Stimulated activated CD8-positive, alpha-beta memory T cell treated with anti-CD3 and anti-CD28 coated beads, Interleukin-12 subunit alpha, Interleukin-12 subunit beta, amount 100 ng/mL, for 1 hour (primary cell): ENCODE measurements around the gene HBG1.
"Not testable (repeated sequence)": the region's sequence is repeated elsewhere in the genome, so short reads cannot be mapped to it uniquely, and the experiment has no call there.

Experiments
- DNase-seq: peaks from one replicate; pipeline ENCODE4 v3.0.0-alpha.2; 2020; ENCODE audit warnings: low read depth

HBG1 gene

DNA sequence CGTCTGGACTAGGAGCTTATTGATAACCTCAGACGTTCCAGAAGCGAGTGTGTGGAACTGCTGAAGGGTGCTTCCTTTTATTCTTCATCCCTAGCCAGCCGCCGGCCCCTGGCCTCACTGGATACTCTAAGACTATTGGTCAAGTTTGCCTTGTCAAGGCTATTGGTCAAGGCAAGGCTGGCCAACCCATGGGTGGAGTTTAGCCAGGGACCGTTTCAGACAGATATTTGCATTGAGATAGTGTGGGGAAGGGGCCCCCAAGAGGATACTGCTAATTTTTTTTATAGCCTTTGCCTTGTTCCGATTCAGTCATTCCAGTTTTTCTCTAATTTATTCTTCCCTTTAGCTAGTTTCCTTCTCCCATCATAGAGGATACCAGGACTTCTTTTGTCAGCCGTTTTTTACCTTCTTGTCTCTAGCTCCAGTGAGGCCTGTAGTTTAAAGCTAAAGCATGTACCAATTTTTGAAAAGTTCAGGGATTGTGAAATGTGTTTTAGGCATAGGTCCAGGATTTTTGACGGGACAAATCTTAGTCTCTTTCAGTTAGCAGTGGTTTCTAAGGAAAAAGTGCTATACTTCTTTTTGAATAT lies at the start of gene HBG1:
Gene HBG1, minus strand, starts transcription at position 51 of the 590 bp plus-strand sequence. CDS start 53 bp downstream, outside the sequence.
- not testable (repeated sequence) for DNase-seq

DNA sequence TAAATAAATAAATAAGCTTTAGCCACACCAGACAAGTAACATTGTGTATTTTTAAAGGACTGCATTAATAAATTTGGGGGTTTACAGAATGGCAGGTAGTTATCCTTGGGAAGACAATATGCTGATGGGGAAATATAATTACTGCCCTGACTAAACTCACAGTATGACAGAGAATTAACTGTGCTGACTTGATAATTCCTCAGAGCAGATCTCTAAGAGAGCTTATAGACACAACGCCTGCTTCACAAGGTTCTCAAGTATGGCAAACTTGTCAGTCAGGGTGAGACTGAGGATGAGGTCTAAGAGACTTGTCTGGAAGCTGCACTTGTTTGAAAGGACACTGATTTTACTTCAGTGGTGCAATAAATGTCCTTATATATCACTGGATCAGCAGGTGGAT lies 48.8 kb upstream of the HBG1 start:
- no peak for DNase-seq

DNA sequence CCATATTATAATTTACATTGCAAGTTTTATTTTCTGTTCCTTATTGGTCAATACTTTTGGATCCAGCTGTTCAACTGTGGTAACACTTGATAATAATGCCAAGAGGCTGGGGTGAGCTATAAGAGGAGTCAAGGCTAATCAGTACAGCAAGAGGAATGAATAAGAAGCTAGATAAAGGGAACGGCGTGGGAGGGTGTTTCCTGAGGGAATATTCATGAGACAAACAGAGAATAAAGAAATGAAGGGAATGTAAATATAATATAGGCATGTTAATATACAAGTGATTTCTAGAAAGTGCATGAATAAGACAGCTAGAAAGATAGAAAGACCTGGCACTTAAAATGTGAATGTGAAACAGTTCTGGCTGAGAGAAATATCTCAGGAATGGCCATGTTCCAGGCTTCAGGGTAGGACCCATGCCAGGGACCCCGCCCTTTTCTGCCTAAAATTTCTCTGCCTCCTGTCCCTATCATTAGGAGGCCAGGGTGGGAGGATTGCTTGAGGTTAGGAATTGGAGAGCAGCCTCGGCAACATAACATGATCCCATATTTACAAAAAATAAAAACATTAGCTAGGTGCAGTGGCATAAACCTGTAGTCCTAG lies 48.2 kb upstream of the HBG1 start:
- DNase-seq = no peak

DNA sequence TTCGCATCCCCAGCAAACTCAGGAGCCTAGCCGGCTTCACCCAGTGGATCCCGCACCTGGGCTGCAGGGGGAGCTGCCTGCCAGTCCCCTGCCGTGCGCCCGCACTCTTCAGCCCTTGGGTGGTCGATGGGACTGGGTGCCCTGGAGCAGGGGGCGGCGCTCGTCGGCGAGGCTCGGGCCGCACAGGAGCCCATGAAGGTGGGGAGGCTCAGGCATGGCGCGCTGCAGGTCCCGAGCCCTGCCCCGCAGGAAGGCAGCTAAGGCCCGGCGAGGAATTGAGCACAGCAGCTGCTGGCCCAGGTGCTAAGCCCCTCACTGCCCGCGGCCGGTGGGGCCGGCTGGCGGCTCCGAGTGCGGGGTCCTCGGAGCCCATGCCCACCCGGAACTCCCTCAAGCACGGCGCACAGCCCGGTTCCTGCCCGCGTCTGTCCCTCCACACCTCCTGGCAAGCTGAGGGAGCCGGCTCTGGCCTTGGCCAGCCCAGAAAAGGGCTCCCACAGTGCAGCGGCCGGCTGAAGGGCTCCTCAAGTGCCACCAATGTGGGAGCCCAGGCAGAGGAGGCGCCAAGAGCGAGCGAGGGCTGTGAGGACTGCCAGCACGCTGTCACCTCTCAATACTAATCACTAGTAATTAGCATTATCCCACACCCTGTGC lies 44.8 kb upstream of the HBG1 start:
- DNase-seq = not testable (repeated sequence)

DNA sequence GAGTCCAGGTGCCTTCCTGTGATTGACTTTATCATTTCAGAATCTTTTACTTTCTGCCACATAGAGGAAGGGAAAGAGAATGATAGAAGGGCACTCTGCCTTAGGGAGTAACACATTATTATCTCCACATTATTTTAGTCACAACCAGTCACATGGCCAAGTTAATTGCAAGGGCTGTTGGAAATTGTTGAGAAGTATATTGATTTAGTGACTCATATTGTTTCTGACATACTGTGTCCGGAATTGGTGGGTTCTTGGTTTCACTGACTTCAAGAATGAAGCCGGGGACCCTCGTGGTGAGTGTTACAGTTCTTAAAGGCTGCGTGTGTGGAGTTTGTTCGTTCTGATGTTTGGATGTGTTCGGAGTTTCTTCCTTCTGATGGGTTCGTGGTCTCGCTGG lies 43.4 kb upstream of the HBG1 start:
- no peak for DNase-seq

DNA sequence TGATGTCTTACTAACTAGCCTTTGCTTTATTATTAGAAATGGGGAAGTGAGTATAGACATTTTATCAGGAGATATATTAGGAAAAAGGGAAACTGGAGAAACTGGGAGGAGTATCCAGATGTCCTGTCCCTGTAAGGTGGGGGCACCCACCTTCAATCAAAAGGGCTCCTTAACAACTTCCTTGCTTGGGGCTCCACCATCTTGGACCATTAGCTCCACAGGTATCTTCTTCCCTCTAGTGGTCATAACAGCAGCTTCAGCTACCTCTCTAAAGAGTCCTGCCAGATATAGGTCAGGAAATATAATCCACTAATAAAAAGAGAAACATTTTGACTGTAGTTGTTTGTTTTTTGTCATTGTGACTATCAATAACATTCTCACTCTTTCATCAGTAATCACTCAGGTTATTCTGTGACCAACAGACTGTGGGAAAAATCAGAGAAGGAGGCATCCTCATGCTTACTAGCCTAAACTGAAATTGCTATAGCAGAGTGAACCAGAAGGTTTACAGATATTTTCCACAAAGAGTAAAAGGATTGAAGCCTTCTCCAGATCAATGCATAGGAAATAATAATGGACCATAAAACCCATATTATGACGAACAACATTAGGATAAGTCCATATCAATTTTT lies 41.7 kb upstream of the HBG1 start:
- no peak for DNase-seq

DNA sequence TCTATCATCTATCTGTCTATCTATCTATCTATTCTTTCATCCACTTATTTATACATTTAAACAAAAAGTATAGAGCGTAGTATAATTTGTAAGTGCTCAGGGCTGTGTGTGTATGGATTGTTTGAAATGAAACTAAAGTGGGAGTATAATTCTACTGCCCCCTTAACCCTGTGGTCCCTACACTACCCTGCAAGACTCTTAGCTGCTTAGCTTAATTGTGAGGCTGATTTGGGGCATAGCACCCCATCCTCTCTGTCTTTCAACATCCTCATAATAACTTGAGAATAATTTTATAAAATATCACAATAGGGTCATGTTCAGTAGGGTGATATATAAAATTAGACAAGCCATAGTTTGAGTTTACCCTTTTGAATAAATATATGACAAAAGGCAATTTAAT lies 40.4 kb upstream of the HBG1 start:
- no peak for DNase-seq

DNA sequence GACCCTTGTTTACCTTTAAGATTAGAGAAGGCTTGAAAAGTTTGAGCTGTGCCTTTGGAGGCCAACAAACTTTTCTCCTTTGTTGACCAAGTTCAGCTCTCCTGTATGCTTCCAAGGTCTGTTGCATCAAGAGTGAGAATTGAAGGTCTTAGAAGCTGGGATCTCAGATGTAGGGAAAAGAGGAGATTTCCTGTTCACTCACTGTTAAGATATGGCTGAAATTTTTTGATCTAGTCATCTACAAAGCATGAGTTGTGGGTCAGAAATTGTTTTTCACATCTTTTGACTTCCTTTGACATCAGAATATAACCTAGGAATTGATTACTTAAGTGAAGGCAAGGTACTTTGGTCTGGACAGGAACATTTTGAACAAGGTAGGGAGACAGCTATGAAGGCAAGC lies 40.0 kb upstream of the HBG1 start:
- no peak for DNase-seq

DNA sequence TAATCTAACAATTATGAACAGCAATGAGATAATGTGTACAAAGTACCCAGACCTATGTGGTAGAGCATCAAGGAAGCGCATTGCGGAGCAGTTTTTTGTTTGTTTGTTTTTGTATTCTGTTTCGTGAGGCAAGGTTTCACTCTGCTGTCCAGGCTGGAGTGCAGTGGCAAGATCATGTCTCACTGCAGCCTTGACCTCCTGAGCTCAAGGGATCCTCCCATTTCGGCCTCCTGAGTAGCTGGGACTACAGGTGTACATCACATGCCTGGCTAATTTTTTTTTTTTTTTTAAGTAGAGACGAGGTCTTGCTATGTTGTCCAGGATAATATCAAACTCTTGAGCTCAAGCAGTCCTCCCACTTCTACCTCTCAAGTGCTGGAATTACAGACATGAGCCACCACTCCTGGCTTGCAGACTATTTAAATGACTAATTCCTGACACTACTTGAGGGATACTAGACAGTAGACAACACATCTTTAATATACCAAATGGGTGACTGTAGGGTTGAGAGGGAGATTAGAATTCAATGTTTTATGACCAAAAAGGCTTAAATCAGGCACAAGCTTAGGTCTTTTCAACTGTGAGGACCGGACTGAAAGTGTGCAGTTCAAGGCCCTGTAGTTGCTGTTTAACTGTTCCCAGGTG lies 39.4 kb upstream of the HBG1 start:
- no peak for DNase-seq

DNA sequence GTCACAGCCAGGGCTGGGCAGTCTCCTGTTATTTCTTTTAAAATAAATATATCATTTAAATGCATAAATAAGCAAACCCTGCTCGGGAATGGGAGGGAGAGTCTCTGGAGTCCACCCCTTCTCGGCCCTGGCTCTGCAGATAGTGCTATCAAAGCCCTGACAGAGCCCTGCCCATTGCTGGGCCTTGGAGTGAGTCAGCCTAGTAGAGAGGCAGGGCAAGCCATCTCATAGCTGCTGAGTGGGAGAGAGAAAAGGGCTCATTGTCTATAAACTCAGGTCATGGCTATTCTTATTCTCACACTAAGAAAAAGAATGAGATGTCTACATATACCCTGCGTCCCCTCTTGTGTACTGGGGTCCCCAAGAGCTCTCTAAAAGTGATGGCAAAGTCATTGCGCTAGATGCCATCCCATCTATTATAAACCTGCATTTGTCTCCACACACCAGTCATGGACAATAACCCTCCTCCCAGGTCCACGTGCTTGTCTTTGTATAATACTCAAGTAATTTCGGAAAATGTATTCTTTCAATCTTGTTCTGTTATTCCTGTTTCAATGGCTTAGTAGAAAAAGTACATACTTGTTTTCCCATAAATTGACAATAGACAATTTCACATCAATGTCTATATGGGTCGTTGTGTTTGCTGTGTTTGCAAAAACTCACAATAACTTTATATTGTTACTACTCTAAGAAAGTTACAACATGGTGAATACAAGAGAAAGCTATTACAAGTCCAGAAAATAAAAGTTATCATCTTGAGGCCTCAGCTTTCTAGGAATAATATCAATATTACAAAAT lies 38.6 kb upstream of the HBG1 start:
- no peak for DNase-seq

DNA sequence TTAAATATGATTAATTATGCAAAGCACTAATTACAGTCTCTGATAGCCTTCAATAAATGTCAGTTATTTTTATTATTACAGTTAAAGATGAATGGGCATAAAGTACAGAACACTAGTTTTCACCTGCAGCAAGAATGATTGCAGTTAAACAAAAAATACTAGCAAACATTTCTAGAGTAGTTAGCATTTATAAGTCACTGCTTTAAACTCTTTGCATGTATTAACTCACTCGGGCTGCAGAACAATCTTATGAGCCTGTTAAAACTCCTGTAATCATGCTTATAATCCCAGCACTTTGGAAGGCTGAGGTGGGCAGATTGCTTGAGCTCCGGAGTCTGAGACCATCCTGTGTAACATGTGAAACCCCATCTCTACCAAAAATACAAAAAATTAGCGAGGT lies 37.2 kb upstream of the HBG1 start:
- DNase-seq = no peak

DNA sequence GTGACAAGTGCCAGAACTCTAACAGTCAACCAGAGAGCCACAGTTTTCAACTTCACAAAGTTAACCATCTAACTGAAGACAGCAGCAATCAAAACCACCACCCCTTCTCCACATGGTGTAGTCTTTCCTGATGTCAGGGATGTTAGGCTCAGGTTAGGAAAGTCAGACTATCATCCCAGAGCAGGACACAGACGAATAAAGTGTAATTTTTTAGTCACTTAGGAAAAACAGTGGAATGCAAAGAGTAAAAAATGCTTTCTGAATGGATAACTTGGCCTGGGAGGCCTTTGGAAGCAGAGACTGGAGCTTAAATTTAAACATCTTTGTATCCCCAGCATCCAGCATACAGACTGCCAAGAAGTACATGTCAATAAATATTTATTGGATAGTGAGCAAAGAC lies 36.7 kb upstream of the HBG1 start:
- DNase-seq = no peak

DNA sequence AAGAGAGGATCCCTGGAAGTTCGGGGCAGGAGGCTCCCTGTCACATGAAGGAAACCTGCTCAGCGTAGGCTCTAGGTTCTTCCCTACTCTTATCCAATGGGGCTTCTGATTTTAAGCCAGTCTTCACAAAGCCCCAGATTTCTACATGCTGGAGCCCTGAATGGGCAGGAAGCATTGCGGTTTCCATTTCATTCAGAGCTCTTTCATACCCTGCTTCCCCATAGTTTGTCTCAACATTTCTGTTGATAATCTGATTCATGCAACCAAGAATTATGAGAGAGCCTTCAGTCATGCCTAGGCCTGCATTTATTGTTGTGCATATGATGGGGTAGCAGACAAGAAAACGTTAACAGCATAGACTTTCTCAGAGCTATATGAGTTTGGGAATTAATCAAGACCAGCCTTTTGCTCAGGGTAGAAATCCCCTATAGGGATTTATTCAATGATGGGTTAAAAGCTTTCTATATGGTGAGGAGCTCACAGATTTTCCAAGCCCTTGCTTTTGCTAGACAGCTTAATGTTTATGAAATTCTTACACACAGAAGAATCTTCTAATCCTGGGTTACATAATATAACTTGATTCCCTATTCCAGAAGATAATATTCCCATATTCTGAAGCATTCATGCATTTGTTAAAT lies 36.2 kb upstream of the HBG1 start:
- DNase-seq = no peak

DNA sequence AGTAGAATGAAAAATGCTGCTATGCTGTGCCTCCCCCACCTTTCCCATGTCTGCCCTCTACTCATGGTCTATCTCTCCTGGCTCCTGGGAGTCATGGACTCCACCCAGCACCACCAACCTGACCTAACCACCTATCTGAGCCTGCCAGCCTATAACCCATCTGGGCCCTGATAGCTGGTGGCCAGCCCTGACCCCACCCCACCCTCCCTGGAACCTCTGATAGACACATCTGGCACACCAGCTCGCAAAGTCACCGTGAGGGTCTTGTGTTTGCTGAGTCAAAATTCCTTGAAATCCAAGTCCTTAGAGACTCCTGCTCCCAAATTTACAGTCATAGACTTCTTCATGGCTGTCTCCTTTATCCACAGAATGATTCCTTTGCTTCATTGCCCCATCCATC lies 35.0 kb upstream of the HBG1 start:
- no peak for DNase-seq

DNA sequence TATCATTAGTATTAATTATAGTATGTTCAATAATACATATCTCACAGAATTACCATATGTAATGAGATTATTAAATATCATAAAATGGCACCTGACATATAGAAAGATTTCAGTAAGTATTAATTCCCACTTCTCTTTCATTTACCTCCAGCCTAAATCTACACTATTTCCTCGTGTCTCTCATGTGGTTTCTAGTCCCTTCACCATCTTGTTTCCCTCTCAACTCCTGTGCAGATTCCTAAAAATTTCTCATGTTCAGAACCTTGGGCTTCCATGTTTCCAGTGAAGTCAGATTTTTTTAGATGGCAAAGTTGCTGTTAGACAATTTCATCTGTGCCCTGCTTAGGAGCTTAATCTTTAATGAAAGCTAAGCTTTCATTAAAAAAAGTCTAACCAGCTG lies 34.2 kb upstream of the HBG1 start:
- DNase-seq = no peak

DNA sequence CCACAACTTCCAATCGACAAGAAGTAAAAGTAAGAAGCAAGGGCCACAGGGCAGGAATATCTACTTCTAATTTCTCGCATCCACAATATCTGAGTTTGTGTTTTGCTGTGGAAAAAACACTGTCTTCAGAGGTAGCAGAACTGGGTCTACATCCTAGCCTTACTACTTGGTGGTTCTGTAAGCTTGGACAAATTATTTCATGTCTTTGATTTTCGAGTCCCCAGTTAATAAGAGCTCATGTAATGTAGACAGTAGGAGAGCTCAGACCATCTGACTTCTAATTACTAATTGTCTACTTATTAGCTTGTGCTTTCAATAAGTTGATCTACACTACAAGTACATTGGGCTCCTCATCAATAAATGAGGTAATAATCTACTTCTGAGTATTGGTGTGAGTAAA lies 33.4 kb upstream of the HBG1 start:
- DNase-seq = no peak

DNA sequence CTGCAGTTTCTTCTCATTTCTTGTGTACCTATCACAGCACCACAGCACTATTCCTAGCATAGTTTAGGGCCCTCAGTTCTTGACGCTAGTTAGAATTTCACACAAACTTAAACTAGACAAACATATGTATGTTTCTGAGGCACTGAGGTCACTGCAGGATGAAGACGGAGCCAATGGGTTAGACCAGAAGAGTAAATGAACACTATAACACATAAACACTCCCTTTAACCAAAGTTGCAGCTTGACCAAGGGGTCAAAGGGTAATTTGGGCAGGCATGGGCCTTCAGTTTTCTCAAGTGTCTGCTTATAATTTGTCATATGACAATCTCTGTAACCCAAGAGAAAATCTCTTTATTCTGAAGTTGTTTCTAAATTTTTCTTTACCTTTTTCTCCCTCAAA lies 33.0 kb upstream of the HBG1 start:
- no peak for DNase-seq

DNA sequence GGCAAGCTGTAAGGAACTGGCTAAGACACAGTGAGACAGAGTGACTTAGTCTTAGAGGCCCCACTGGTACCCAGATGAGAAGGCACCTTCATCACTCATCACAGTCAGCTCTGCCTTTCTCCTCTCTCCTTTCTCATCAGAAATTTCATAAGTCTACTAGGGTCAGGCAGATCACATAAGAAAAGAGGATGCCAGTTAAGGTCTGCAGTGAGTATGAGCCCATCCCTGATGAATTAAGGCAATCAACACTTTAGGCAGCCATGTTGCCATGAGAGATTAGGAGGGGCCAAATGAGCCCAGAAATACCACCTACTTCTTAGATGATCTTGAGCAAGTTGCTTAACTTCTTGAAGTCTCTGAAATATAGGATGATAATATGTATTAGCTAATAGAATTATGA lies 31.9 kb upstream of the HBG1 start:
- DNase-seq = no peak

DNA sequence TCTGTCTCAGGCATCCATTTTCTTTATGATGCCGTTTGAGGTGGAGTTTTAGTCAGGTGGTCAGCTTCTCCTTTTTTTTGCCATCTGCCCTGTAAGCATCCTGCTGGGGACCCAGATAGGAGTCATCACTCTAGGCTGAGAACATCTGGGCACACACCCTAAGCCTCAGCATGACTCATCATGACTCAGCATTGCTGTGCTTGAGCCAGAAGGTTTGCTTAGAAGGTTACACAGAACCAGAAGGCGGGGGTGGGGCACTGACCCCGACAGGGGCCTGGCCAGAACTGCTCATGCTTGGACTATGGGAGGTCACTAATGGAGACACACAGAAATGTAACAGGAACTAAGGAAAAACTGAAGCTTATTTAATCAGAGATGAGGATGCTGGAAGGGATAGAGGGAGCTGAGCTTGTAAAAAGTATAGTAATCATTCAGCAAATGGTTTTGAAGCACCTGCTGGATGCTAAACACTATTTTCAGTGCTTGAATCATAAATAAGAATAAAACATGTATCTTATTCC lies 31.0 kb upstream of the HBG1 start:
- DNase-seq = no peak

DNA sequence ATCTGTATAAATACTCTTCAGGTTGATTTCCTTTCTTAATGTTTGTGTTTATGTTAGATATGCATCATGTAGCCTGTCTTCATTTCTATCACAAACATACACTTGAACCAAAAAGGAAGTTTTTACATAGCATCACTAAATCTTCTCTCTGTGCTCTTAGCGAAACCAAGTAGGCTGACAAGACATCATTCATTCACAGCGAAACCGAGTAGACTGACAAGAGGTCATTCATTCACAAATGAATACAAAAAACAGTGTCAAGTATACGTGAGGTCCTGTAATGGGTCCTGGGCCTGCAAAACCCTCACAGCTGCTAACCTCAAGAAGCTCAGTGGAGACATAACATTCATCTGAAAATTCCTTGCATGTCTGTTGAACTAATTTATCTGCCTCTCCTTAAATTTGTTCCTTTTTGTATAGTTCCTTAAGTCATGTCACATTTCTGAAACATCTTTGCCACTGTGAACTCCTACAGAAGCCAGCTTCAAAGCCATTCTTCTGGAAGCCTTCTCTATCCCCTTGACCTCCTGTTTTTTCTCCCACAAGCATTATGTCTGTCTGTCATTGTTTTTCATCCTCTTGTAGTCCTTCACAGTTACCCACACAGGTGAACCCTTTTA lies 29.9 kb upstream of the HBG1 start:
- no peak for DNase-seq
